COR-L47 (cell line): ENCODE measurements around the gene TRPM4.
"Not testable (repeated sequence)": the region's sequence is repeated elsewhere in the genome, so short reads cannot be mapped to it uniquely, and the experiment has no call there.

Source experiments
- DNase-seq: peaks from one replicate; lab custom pipeline; 2025; lab: John Stamatoyannopoulos, UW

TRPM4 gene

GRCh38 chr19:49127225-49127624 is 30.4 kb upstream of the TRPM4 start:
- not testable (repeated sequence) for DNase-seq

GRCh38 chr19:49127674-49128544 is 29.7 kb upstream of the TRPM4 start:
- DNase-seq: peak; percentile 73

- no peak for DNase-seq
Observed at GRCh38 chr19:49128545-49129237, 28.9 kb upstream of the TRPM4 start.

GRCh38 chr19:49129238-49129583 is 28.4 kb upstream of the TRPM4 start:
- DNase-seq: no peak

GRCh38 chr19:49130325-49130724 is 27.3 kb upstream of the TRPM4 start:
- no peak for DNase-seq

- DNase-seq: no peak
Observed at GRCh38 chr19:49132974-49133609, 24.5 kb upstream of the TRPM4 start.

GRCh38 chr19:49133621-49134454 is 23.8 kb upstream of the TRPM4 start:
- no peak for DNase-seq

GRCh38 chr19:49135686-49136085 is 21.9 kb upstream of the TRPM4 start:
- DNase-seq: no peak

GRCh38 chr19:49136771-49137171 is 20.8 kb upstream of the TRPM4 start:
- DNase-seq: no peak

- DNase-seq: no peak
Observed at GRCh38 chr19:49140951-49141350, 16.6 kb upstream of the TRPM4 start.

- DNase-seq: no peak
Observed at GRCh38 chr19:49141352-49141751, 16.2 kb upstream of the TRPM4 start.

GRCh38 chr19:49142866-49143335 is 14.7 kb upstream of the TRPM4 start:
- DNase-seq: peak; percentile 21

- DNase-seq: no peak
Observed at GRCh38 chr19:49145573-49146407, 11.8 kb upstream of the TRPM4 start.

GRCh38 chr19:49146408-49146770 is 11.2 kb upstream of the TRPM4 start:
- not testable (repeated sequence) for DNase-seq

GRCh38 chr19:49148044-49148682 is 9.4 kb upstream of the TRPM4 start:
- no peak for DNase-seq

- DNase-seq: peak; percentile 72
Observed at GRCh38 chr19:49148784-49149651, 8.6 kb upstream of the TRPM4 start.

- peak; percentile 65 for DNase-seq
Observed at GRCh38 chr19:49149652-49150105, 7.9 kb upstream of the TRPM4 start.

GRCh38 chr19:49150106-49150943 is 7.3 kb upstream of the TRPM4 start:
- peak; percentile 72 for DNase-seq

GRCh38 chr19:49150944-49151243 is 6.7 kb upstream of the TRPM4 start:
- DNase-seq: no peak
